ENCODE results near the gene CUX1. TPM values are rescaled to one million over a fixed set of nuclear protein-coding genes. Genes with fewer than 3 reads are reported as not detected.

CUX1 gene
- total and polyA plus RNA-seq, 2 of the 13 experiments (the other 11 are each of a cell fraction or from before 2014, with no cell fraction given): 13.7 to 14.9 TPM

GRCh38 chr7:102165136-102165535 is 347.7 kb downstream of the CUX1 start:
- in situ Hi-C loops (cut with HindIII; ENCODE audit: extremely low pct_ligation_motif_present, low pct_unique_long_range_greater_than_20kb) (no loop called here), intact Hi-C loops (cut with micrococcal nuclease; ENCODE audit: unreplicated experiment) (no loop called here)
- no peak for FAIRE-seq
- H3K36me3 ChIP-seq (replicated peaks in 1 of 2; ENCODE audit: control insufficient read depth in 1 of 2, insufficient read depth in 2 of 2, low read length in 2 of 2): peaks cover 9 to 28% of the 10 kb centered on the region in 2 experiments; a peak in 4 of 5 replicates
- no peak overlapping the region for H3K27ac ChIP-seq (ENCODE audit: extremely low read length, insufficient read depth, low read length)
- no peak overlapping the region for H3K4me2 ChIP-seq (ENCODE audit: low read depth, low read length)
- no peak overlapping the region for H2AFZ ChIP-seq (ENCODE audit: low read length)
- ChIA-PET CTCF (ENCODE audit: low intra/inter-chr PET ratio, low total read pairs) (no interaction called here), POLR2A (no interaction called here)
- TF ChIP-seq ZNF576 (CRISPR knock-in tag; IDR thresholded peaks at IDR 0.05) (no peak), THRA (CRISPR knock-in tag; IDR thresholded peaks at IDR 0.05; ENCODE audit: borderline replicate concordance) (no peak), HDAC1 (CRISPR knock-in tag; IDR thresholded peaks at IDR 0.05) (no peak), KDM2A (CRISPR knock-in tag; IDR thresholded peaks at IDR 0.05; ENCODE audit: borderline replicate concordance, low read depth) (no peak), SYNCRIP (IDR thresholded peaks at IDR 0.05; ENCODE audit: insufficient read depth, low read depth, low read length) (no peak), ZNF619 (CRISPR knock-in tag; IDR thresholded peaks at IDR 0.05) (no peak), NFATC3 (CRISPR knock-in tag; IDR thresholded peaks at IDR 0.05) (no peak), ZBTB25 (CRISPR knock-in tag; IDR thresholded peaks at IDR 0.05) (no peak), REL (CRISPR knock-in tag; conservative IDR thresholded peaks at IDR 0.05) (no peak), ZNF703 (CRISPR knock-in tag; IDR thresholded peaks at IDR 0.05; ENCODE audit: borderline replicate concordance) (no peak), FOXJ3 (CRISPR knock-in tag; IDR thresholded peaks at IDR 0.05; ENCODE audit: borderline replicate concordance) (no peak), ZMAT5 (CRISPR knock-in tag; IDR thresholded peaks at IDR 0.05; ENCODE audit: borderline replicate concordance, low read depth) (no peak), ZBTB3 (CRISPR knock-in tag; IDR thresholded peaks at IDR 0.05; ENCODE audit: borderline replicate concordance, low read depth) (no peak)
- TF ChIP-seq, protein P1, sequence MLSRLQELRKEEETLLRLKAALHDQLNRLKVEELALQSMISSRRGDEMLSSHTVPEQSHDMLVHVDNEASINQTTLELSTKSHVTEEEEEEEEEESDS (CRISPR knock-in tag; IDR thresholded peaks at IDR 0.05; ENCODE audit: borderline replicate concordance): no peak
- TF ChIP-seq, protein P2, sequence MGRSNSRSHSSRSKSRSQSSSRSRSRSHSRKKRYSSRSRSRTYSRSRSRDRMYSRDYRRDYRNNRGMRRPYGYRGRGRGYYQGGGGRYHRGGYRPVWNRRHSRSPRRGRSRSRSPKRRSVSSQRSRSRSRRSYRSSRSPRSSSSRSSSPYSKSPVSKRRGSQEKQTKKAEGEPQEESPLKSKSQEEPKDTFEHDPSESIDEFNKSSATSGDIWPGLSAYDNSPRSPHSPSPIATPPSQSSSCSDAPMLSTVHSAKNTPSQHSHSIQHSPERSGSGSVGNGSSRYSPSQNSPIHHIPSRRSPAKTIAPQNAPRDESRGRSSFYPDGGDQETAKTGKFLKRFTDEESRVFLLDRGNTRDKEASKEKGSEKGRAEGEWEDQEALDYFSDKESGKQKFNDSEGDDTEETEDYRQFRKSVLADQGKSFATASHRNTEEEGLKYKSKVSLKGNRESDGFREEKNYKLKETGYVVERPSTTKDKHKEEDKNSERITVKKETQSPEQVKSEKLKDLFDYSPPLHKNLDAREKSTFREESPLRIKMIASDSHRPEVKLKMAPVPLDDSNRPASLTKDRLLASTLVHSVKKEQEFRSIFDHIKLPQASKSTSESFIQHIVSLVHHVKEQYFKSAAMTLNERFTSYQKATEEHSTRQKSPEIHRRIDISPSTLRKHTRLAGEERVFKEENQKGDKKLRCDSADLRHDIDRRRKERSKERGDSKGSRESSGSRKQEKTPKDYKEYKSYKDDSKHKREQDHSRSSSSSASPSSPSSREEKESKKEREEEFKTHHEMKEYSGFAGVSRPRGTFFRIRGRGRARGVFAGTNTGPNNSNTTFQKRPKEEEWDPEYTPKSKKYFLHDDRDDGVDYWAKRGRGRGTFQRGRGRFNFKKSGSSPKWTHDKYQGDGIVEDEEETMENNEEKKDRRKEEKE (IDR thresholded peaks at IDR 0.05): no peak
- TF ChIP-seq, protein P3, sequence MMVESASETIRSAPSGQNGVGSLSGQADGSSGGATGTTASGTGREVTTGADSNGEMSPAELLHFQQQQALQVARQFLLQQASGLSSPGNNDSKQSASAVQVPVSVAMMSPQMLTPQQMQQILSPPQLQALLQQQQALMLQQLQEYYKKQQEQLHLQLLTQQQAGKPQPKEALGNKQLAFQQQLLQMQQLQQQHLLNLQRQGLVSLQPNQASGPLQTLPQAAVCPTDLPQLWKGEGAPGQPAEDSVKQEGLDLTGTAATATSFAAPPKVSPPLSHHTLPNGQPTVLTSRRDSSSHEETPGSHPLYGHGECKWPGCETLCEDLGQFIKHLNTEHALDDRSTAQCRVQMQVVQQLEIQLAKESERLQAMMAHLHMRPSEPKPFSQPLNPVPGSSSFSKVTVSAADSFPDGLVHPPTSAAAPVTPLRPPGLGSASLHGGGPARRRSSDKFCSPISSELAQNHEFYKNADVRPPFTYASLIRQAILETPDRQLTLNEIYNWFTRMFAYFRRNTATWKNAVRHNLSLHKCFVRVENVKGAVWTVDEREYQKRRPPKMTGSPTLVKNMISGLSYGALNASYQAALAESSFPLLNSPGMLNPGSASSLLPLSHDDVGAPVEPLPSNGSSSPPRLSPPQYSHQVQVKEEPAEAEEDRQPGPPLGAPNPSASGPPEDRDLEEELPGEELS (CRISPR knock-in tag; IDR thresholded peaks at IDR 0.05): no peak
- 97% methylated on average over 6 of the region's 6 CpGs for WGBS (ENCODE audit: low lambda C conversion rate)
- no peaks in the 10 kb centered on the region for H3K4me1 ChIP-seq (ENCODE audit: insufficient read depth, low read length)
- no TSS peak for BruUV-seq (replicated peaks)
- DNase-seq (ENCODE audit: low spot score): no peak
- no peaks in the 10 kb centered on the region for H4K20me1 ChIP-seq (ENCODE audit: insufficient read depth, low read length)
- H3K4me3 ChIP-seq (replicated peaks in 1 of 3; ENCODE audit: insufficient read depth in 1 of 3, low read depth in 2 of 3, low read length in 3 of 3): no peak overlapping the region
- no peak for ATAC-seq
- H3K79me2 ChIP-seq (ENCODE audit: insufficient read depth, low read length): no peaks in the 10 kb centered on the region
- H3K27me3 ChIP-seq (ENCODE audit: control insufficient read depth in 1 of 2, insufficient read depth in 2 of 2, low read length in 2 of 2): no peaks in the 10 kb centered on the region
- H3K9ac ChIP-seq (ENCODE audit: insufficient read depth, low read depth, low read length): no peak overlapping the region
- H3K9me3 ChIP-seq (ENCODE audit: low read length): no peaks in the 10 kb centered on the region
